Left lung (tissue), 10 donors: ENCODE results near the gene TCF12. TPM values are rescaled to one million over a fixed set of nuclear protein-coding genes. Genes with fewer than 3 reads are reported as not detected.
A peak's percentile ranks its signal among the peaks of the same experiment; 100 is the strongest.

Source experiments
- ATAC-seq: fragments of 200-7000 bp; cut with Tn5 transposase; one replicate; pipeline ENCODE4 v1.9.1; 2020; ENCODE audit warnings: moderate library complexity
- DNase-seq, 4 donors: peaks; one replicate each; pipeline ENCODE4 v3.0.0-alpha.2; 2013 to 2020
- H3K27ac ChIP-seq, 2 donors: fragments of 200-600 bp; sonication (generic) in 1 of 2; one replicate each; pipeline versions ENCODE4 v1.5.0 to v1.8.0; 2020 to 2021
- H3K27me3 ChIP-seq, 2 donors: fragments of 200-600 bp; sonication (generic) in 1 of 2; one replicate each; pipeline versions ENCODE4 v1.5.0 to v1.8.0; 2020 to 2021
- H3K36me3 ChIP-seq, 2 donors: fragments of 200-600 bp; sonication (generic) in 1 of 2; one replicate each; pipeline versions ENCODE4 v1.5.0 to v1.8.0; 2020 to 2021
- H3K4me1 ChIP-seq, 2 donors: fragments of 200-600 bp; one replicate each; pipeline ENCODE4 v1.8.0; 2021
- H3K4me3 ChIP-seq, 2 donors: fragments of 200-600 bp; sonication (generic) in 1 of 2; one replicate each; pipeline versions ENCODE4 v1.5.0 to v1.8.0; 2020 to 2021; ENCODE audit warnings: mild to moderate bottlenecking in 1 of 2
- H3K9me3 ChIP-seq, 2 donors: fragments of 200-600 bp; sonication (generic) in 1 of 2; one replicate each; pipeline versions ENCODE4 v1.5.0 to v1.8.0; 2020 to 2021
- CTCF ChIP-seq, 2 donors: fragments of 200-600 bp; sonication (generic) in 1 of 2; IDR thresholded peaks; one replicate each; pipeline versions ENCODE4 v1.5.0 to v1.8.0; 2021; ENCODE audit warnings: antibody characterized with exemption in 2 of 2
- intact Hi-C, 2 donors: fragments of 100-400 bp; cut with DNase I; formaldehyde crosslinking; loops; one replicate each; pipeline versions ENCODE4 v1.11.2 to v1.14.2; 2022
- polyA plus RNA-seq, 6 donors: library from polyadenylated mRNA; unstranded; fragments of 120-200 nt; gene quantifications; one replicate each; pipeline ENCODE4 v1.2.1, GENCODE V29; 2013; ENCODE audit not compliant: insufficient read length in 6 of 6
- total RNA-seq, 2 donors: library from RNA; stranded (reverse); fragmentation: NEBNext Ultra II Directional; extraction: Animal tissue kit (Norgen Biotek cat#: 25700); gene quantifications; one replicate each; pipeline ENCODE4 v1.2.1, GENCODE V29; 2021
- donor health status: DM: no; HTN: yes; CAD: no.
- donor health status: DM: no; HTN: no; CAD: no.

TCF12 gene
- total and polyA plus RNA-seq, 8 donors, result 106 to 148 (median 130) TPM

GRCh38 chr15:57236561-57237300 is 318.3 kb downstream of the TCF12 start:
- H3K4me3 ChIP-seq, result no peak overlapping the region
- peaks cover 0 to 34% of the 10 kb centered on the region in 2 donors for H3K36me3 ChIP-seq
- H3K27ac ChIP-seq, result peak overlapping the region in 1 of 2 donors; percentile 34
- DNase-seq (no peak), ATAC-seq (no peak)
- H3K9me3 ChIP-seq, result no peaks in the 10 kb centered on the region
- TF ChIP-seq CTCF (IDR thresholded peaks at IDR 0.05), result no peak
- no peaks in the 10 kb centered on the region for H3K27me3 ChIP-seq
- peaks cover 7 to 10% of the 10 kb centered on the region in 2 donors for H3K4me1 ChIP-seq
- intact Hi-C loops, result no loop called here

GRCh38 chr15:57237301-57237642 is 318.8 kb downstream of the TCF12 start:
- no peaks in the 10 kb centered on the region for H3K9me3 ChIP-seq
- ATAC-seq (peak; percentile 22), DNase-seq (no peak)
- H3K27me3 ChIP-seq, result no peaks in the 10 kb centered on the region
- TF ChIP-seq CTCF (IDR thresholded peaks at IDR 0.05), result no peak
- H3K27ac ChIP-seq, result peak overlapping the region in 1 of 2 donors; percentile 34
- no peak overlapping the region for H3K4me3 ChIP-seq
- H3K4me1 ChIP-seq, result peaks cover 7 to 10% of the 10 kb centered on the region in 2 donors
- H3K36me3 ChIP-seq, result peaks cover 0 to 33% of the 10 kb centered on the region in 2 donors
- intact Hi-C loops, result no loop called here

GRCh38 chr15:57237676-57238075 is 319.2 kb downstream of the TCF12 start:
- Histone ChIP-seq H3K9me3 (no peaks in the 10 kb centered on the region), H3K27me3 (no peaks in the 10 kb centered on the region), H3K4me1 (peaks cover 7 to 10% of the 10 kb centered on the region in 2 donors), H3K36me3 (peaks cover 0 to 29% of the 10 kb centered on the region in 2 donors), H3K4me3 (no peak overlapping the region), H3K27ac (no peak overlapping the region)
- no peak for TF ChIP-seq CTCF (IDR thresholded peaks at IDR 0.05)
- ATAC-seq (no peak), DNase-seq (no peak)
- intact Hi-C loops, result no loop called here

- TF ChIP-seq CTCF (IDR thresholded peaks at IDR 0.05), result no peak
- Histone ChIP-seq H3K27me3 (no peaks in the 10 kb centered on the region), H3K27ac (no peak overlapping the region), H3K4me1 (peaks cover 4 to 6% of the 10 kb centered on the region in 2 donors), H3K36me3 (peaks cover 0 to 35% of the 10 kb centered on the region in 2 donors), H3K9me3 (no peaks in the 10 kb centered on the region), H3K4me3 (no peak overlapping the region)
- DNase-seq, result peak in 1 of 4 donors; percentile 65
- intact Hi-C loops, result no loop called here
- no peak for ATAC-seq
These were observed 326.7 kb downstream of the TCF12 start for GRCh38 chr15:57245130-57245529.

GRCh38 chr15:57245714-57246113 is 327.3 kb downstream of the TCF12 start:
- DNase-seq (no peak), ATAC-seq (no peak)
- Histone ChIP-seq H3K4me1 (peaks cover 4 to 6% of the 10 kb centered on the region in 2 donors), H3K27ac (no peak overlapping the region), H3K4me3 (no peak overlapping the region), H3K9me3 (no peaks in the 10 kb centered on the region), H3K36me3 (peaks cover 0 to 38% of the 10 kb centered on the region in 2 donors), H3K27me3 (no peaks in the 10 kb centered on the region)
- no peak for TF ChIP-seq CTCF (IDR thresholded peaks at IDR 0.05)
- intact Hi-C loops, result no loop called here
